ENCODE data around the gene DPM1.

The DPM1 gene

DNA sequence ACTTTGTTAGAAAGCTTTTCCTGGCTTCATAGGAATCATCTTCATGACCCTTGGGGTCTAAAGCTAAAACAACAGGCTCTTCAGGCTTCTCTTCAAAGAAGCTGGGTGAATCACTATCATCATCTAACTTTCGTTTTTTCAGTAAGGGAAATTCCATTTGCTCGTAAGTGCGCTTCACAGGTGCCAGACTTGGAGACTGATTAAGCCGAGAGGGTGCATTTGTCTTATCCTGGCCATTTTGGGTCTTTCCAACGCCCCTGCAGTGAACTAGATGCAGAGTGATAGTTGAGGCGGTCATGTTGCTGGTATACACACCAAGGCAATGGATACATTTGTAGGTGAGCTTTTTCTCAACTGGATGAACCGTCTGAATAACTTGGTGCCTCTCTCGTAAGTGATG, 65.9 kb downstream of the DPM1 start:
- DNase-seq, result no peak

DNA sequence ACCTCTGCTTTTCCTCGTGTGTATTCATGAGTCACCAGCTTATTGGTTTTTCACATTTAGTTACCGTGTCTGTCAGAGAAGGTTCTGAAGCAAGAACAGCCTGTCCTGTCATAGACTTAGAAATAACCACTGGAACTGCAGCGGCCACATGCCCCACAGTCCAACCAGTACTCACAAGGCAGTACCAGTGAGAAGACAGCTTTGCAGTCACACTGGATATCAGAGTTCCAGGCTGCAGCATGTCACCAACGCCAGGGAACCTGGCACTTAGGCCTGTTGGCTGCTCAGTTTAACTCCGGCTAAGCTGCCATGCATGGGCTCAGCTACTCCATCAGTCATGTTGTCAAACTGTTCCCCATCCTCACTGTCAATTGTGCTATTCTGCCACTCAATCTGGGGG, 67.2 kb downstream of the DPM1 start:
- no peak for DNase-seq

- DNase-seq, result no peak
Measured at GRCh38 chr20:50887576-50887975, 70.8 kb downstream of the DPM1 start.

DNA sequence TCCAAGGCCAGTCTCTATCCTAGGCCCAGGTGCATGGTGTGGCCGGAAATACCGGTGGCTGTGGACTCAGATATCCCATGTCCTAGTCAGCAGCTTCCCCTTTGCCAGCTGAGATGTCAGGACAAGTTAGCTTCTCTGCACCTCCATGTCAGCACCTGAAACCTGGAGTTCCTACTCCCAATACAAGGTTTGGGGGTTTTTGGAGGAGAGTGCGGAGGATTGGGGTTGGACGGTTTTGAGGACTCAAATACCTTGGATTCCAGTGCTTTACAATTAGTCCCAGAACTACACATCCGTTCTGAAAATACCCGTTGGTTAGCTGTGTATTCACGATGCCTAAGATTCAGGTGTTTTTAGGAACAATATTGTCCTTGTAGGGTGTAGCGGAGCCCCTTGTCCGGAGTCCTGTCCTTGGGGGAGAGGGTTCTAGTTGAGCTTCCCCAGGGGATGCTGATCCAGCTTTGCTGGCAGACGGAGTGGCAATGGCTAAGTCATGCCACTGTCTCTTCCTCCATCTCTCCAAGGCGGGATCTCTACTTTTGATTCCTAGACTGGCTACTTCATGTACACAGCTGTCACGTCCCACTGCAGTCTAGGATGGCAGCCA, 72.0 kb downstream of the DPM1 start:
- no peak for DNase-seq

- DNase-seq, result no peak
Measured at GRCh38 chr20:50885781-50886180, 72.6 kb downstream of the DPM1 start.

- no peak for DNase-seq
Measured at GRCh38 chr20:50885068-50885467, 73.3 kb downstream of the DPM1 start.

Data from NCI-H526 (cell line).